Adrenal gland (tissue), 12 donors: ENCODE measurements around the gene BEND6. TPM values are rescaled to one million over a fixed set of nuclear protein-coding genes. Genes with fewer than 3 reads are reported as not detected.

Experiments used
- DNase-seq, 7 donors: peaks; one replicate each; pipeline ENCODE4 v3.0.0-alpha.2; 2019 to 2020
- H3K27ac ChIP-seq, 5 donors: fragments of 200-600 bp; sonication (generic) in 4 of 5; 1 replicate in 3 of 5; 2 replicates in 2 of 5; pipeline versions ENCODE4 v1.5.1 to v1.8.0; 2016 to 2020; ENCODE audit warnings: mild to moderate bottlenecking in 1 of 5
- H3K27me3 ChIP-seq: fragments of 200-600 bp; 2 replicates; pipeline ENCODE4 v1.8.0; 2021
- H3K36me3 ChIP-seq, 2 donors: fragments of 200-600 bp; replicated peaks in 1 of 2; 1 replicate in 1 of 2; 2 replicates in 1 of 2; pipeline versions ENCODE4 v1.5.1 to v1.8.0; 2018 to 2022
- H3K4me1 ChIP-seq, 2 donors: fragments of 200-600 bp; replicated peaks in 1 of 2; 1 replicate in 1 of 2; 2 replicates in 1 of 2; pipeline versions ENCODE4 v1.5.1 to v1.8.0; 2018 to 2021
- H3K4me3 ChIP-seq, 4 donors: fragments of 200-600 bp; sonication (generic) in 3 of 4; one replicate each; pipeline ENCODE4 v1.5.1; 2016 to 2018
- H3K9me3 ChIP-seq, 3 donors: fragments of 200-600 bp; sonication (generic) in 1 of 3; replicated peaks in 1 of 3; 1 replicate in 2 of 3; 2 replicates in 1 of 3; pipeline versions ENCODE4 v1.5.1 to v1.8.0; 2016 to 2021
- POLR2A ChIP-seq, 2 donors: fragments of 450-650 bp; IDR thresholded peaks; one replicate each; pipeline ENCODE4 v1.6.1; 2017; ENCODE audit warnings: antibody characterized with exemption in 2 of 2, mild to moderate bottlenecking in 2 of 2, moderate library complexity in 1 of 2
- WGBS, 4 donors: extraction: QIAGEN DNeasy Blood & Tissue Kit in 2 of 4; methylation state at CpG; one replicate each; pipeline versions ENCODE4 v1.1.5 to v1.1.7; 2013 to 2017; 5-methylcytosine and 5-hydroxymethylcytosine counted together
- intact Hi-C, 2 donors: fragments of 100-400 bp; cut with DNase I; formaldehyde crosslinking; loops; one replicate each; pipeline versions ENCODE4 v1.14.1 to v1.15.0; 2022 to 2023
- polyA plus RNA-seq, 3 donors: library from polyadenylated mRNA; stranded (reverse); fragments of 200-250 nt in 2 of 3; fragments of 350-450 nt in 1 of 3; fragmentation: Illumina TruSeq in 1 of 3; extraction: RNeasy Lipid Tissue Mini Kit (QIAGEN cat#74804) in 1 of 3; gene quantifications; one replicate each; pipeline ENCODE4 v1.2.3, GENCODE V29; 2013 to 2014
- total RNA-seq, 9 donors: library from RNA; depleted of rRNA in 4 of 9; stranded (reverse); fragments of >200 nt in 4 of 9; fragments of 120-200 nt in 1 of 9; fragmentation: NEBNext Ultra II Directional in 1 of 9; extraction: Animal tissue kit (Norgen Biotek cat#: 25700) in 1 of 9; gene quantifications; one replicate each; pipeline versions ENCODE4 v1.1.0 to v1.2.4, GENCODE V29; 2013 to 2023
- TF ChIP-seq, protein P1 (sequence below), 6 experiments: fragments of 450-650 bp in 4 of 6; fragments of 200-600 bp in 2 of 6; sonication (generic) in 1 of 6; IDR thresholded peaks; 1 replicate in 5 of 6; 2 replicates in 1 of 6; pipeline versions ENCODE4 v1.5.1 to v1.8.0; 2016 to 2021; ENCODE audit warnings: antibody characterized with exemption in 6 of 6, mild to moderate bottlenecking in 2 of 6, moderate library complexity in 1 of 6
- donor health status: healthy with polysubstance abuse.
- donor health status: Bipolar disorder and iron deficiency.
- donor health status: DM: yes; HTN: yes; CAD: no.
- donor health status: DM: no; HTN: no; CAD: no.
- donor health status: DM: no; HTN: no; CAD: no.
- donor health status: DM: yes; HTN: yes; CAD: no.

The BEND6 gene
- total and polyA plus RNA-seq, 12 donors, result 0.67 to 6.0 (median 1.2) TPM; not detected in 1

- no peak overlapping the region for H3K4me3 ChIP-seq
- no peaks in the 10 kb centered on the region for H3K4me1 ChIP-seq
- no peak for DNase-seq
- intact Hi-C loops, result loop anchor here in 1 of 2 donors (10.0 kb wide), 1 partner anchor 112 kb away; no protein-coding TSS in a partner anchor
- no peaks in the 10 kb centered on the region for H3K36me3 ChIP-seq
- no peaks in the 10 kb centered on the region for H3K27me3 ChIP-seq
- TF ChIP-seq, protein P1, sequence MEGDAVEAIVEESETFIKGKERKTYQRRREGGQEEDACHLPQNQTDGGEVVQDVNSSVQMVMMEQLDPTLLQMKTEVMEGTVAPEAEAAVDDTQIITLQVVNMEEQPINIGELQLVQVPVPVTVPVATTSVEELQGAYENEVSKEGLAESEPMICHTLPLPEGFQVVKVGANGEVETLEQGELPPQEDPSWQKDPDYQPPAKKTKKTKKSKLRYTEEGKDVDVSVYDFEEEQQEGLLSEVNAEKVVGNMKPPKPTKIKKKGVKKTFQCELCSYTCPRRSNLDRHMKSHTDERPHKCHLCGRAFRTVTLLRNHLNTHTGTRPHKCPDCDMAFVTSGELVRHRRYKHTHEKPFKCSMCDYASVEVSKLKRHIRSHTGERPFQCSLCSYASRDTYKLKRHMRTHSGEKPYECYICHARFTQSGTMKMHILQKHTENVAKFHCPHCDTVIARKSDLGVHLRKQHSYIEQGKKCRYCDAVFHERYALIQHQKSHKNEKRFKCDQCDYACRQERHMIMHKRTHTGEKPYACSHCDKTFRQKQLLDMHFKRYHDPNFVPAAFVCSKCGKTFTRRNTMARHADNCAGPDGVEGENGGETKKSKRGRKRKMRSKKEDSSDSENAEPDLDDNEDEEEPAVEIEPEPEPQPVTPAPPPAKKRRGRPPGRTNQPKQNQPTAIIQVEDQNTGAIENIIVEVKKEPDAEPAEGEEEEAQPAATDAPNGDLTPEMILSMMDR (IDR thresholded peaks at IDR 0.05), result no peak
- TF ChIP-seq POLR2A (IDR thresholded peaks at IDR 0.05), result no peak
- no peak overlapping the region for H3K27ac ChIP-seq
- peaks cover 0 to 3% (median 0%) of the 10 kb centered on the region in 3 donors for H3K9me3 ChIP-seq
- 26 to 39% (median 32%) methylated on average over 3 of the region's 3 CpGs for WGBS, 4 donors
Observed at GRCh38 chr6:57017069-57017468, 62.2 kb downstream of the BEND6 start.

DNA sequence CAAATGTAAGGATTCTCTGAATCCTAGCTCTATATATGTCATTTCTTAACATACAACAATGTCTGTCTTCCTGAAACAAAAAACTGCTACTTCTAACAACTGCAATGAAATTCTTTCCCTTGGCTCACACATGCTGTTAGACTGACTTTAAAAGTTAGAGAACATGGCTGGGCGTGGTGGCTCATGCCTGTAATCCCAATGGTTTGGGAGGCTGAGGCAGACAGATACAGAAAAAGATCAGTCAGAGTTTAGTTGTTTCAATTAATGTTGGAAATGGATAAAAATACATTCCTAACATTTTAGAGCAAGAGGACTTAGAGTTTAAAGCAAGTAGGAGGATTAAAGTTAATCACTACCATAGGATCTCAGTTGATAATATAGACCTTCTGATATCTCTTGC lies 62.9 kb downstream of the BEND6 start:
- TF ChIP-seq, protein P1 (IDR thresholded peaks at IDR 0.05), result no peak
- TF ChIP-seq POLR2A (IDR thresholded peaks at IDR 0.05), result no peak
- Histone ChIP-seq H3K4me1 (no peaks in the 10 kb centered on the region), H3K4me3 (no peak overlapping the region), H3K9me3 (peaks cover 0 to 3% (median 0%) of the 10 kb centered on the region in 3 donors), H3K27me3 (no peaks in the 10 kb centered on the region), H3K36me3 (no peaks in the 10 kb centered on the region), H3K27ac (no peak overlapping the region)
- 79 to 98% (median 86%) methylated on average over 1 of the region's 1 CpG for WGBS, 4 donors
- intact Hi-C loops, result loop anchor here in 1 of 2 donors (10.0 kb wide), 1 partner anchor 113 kb away; no protein-coding TSS in a partner anchor
- no peak for DNase-seq

DNA sequence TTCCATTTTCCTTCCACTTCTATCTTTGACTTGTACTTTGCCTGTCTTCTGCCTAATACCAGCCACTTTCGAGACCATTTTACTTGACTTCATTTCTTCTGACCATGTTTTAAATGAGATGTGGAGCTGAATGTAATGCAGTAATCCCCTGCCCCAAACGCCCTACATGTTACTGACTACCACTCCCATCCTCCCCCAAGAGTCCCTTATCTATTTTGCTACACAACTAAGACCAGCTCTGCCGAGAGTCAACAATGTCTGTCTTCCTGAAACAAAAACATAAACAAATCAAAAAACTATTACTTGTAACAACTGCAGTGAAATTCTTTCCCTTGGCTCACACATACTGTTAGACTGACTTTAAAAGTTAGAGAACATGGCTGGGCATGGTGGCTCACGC lies 64.5 kb downstream of the BEND6 start:
- Histone ChIP-seq H3K27me3 (no peaks in the 10 kb centered on the region), H3K27ac (no peak overlapping the region), H3K4me3 (no peak overlapping the region), H3K9me3 (peaks cover 0 to 6% (median 0%) of the 10 kb centered on the region in 3 donors), H3K4me1 (no peaks in the 10 kb centered on the region), H3K36me3 (no peaks in the 10 kb centered on the region)
- TF ChIP-seq POLR2A (IDR thresholded peaks at IDR 0.05), result no peak
- TF ChIP-seq, protein P1 (IDR thresholded peaks at IDR 0.05), result no peak
- intact Hi-C loops, result loop anchor here in 1 of 2 donors (10.0 kb wide), 1 partner anchor 115 kb away; no protein-coding TSS in a partner anchor
- no peak for DNase-seq
- WGBS, 4 donors, result 80 to 86% (median 85%) methylated on average over 4 of the region's 4 CpGs

- Histone ChIP-seq H3K27ac (no peak overlapping the region), H3K4me1 (no peaks in the 10 kb centered on the region), H3K36me3 (no peaks in the 10 kb centered on the region), H3K9me3 (peaks cover 0 to 8% (median 4%) of the 10 kb centered on the region in 3 donors), H3K27me3 (no peaks in the 10 kb centered on the region), H3K4me3 (no peak overlapping the region)
- intact Hi-C loops, result loop anchor here in 1 of 2 donors (5.0 kb wide), 2 partner anchors 114 to 291 kb away; no protein-coding TSS in a partner anchor
- DNase-seq, result no peak
- 16 to 35% (median 26%) methylated on average over 1 of the region's 1 CpG for WGBS, 4 donors
- TF ChIP-seq, protein P1 (IDR thresholded peaks at IDR 0.05), result peak; percentile 46 to 71 (median 60)
- no peak for TF ChIP-seq POLR2A (IDR thresholded peaks at IDR 0.05)
Observed at GRCh38 chr6:57021086-57021720, 66.3 kb downstream of the BEND6 start.
